HG03571 (cell line): ENCODE measurements around the gene ZNF662.
"Not testable (repeated sequence)": the region's sequence is repeated elsewhere in the genome, so short reads cannot be mapped to it uniquely, and the experiment has no call there.

Experiments used
- ATAC-seq: cut with Tn5 transposase; IDR thresholded peaks from one replicate; pipeline ENCODE4 v1.9.1; 2021; ENCODE audit not compliant: unreplicated experiment

ZNF662 gene

DNA sequence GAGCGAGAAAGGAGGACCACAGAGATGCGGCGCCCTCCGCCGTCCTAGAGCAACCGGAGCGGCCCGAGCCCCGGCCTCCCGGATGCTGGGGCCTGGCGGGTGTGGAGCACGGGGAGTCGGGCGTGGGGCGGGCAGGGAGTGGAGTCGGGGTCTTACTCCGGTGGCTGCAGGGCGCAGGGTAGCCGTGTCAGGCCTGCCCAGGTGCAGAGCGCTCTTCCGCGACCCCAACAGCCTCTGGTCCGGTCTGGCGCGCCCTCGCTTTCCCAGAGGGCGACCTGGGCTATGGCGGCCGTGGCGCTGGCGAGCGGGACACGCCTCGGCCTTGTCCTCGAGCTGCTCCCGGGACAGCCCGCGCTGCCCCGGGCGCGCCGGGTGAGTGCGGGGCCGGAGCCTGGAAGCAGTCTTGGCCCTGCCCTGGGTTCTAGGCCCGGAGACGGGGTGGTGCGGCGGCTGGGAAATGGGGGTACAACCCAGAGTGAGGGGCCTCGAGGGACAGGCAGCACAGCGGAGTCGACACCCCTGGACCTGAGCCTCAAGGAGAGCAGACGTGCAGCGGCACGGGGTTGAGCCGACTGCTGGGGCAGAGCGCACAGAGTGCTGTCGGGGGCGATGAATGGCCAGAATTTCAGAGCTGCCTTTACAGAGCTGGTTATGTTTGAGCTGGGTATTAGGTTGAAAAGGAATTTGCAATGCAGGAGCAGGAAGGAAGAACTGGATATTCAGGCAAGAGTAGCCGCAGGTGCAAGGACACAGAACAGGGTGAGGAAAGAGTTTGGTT, at the start of gene ZNF662:
ZNF662 (plus strand) TSS at position 73 of the 778 bp plus-strand sequence. CDS start 1,973 bp downstream, outside the sequence.
- no peak for ATAC-seq

DNA sequence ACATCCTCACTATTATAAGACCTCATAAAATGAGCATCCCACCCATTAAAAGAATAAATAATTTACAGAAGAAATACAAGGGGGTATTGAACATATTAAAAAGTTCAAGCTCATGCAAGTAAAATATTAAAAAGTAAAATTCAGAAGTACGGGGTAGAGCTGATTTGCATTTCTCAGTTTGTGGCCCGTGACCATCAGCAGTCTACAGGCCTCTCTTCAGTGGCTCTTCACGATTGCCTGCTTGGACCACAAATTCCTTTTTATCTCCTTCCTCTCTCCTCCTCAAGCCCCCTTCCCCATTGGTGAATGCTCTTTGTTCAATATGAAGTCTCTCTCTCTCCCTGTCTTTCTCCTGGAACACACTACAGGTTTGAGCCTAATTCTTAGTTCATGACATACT, 49.4 kb upstream of the ZNF662 start:
- ATAC-seq, result no peak

DNA sequence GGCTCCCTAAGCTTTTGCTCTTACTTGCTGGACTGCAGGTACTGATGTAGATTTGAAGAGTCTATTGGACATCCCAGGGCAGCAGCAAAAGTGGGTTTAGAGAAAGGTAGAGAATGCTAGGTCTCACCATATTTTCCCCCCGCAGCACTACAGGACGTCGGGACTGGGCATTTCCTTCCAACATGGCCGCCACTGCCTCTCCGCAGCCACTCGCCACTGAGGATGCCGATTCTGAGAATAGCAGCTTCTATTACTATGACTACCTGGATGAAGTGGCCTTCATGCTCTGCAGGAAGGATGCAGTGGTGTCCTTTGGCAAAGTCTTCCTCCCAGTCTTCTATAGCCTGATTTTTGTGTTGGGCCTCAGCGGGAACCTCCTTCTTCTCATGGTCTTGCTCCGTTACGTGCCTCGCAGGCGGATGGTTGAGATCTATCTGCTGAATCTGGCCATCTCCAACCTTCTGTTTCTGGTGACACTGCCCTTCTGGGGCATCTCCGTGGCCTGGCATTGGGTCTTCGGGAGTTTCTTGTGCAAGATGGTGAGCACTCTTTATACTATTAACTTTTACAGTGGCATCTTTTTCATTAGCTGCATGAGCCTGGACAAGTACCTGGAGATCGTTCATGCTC, 41.5 kb upstream of the ZNF662 start:
- ATAC-seq, result no peak

DNA sequence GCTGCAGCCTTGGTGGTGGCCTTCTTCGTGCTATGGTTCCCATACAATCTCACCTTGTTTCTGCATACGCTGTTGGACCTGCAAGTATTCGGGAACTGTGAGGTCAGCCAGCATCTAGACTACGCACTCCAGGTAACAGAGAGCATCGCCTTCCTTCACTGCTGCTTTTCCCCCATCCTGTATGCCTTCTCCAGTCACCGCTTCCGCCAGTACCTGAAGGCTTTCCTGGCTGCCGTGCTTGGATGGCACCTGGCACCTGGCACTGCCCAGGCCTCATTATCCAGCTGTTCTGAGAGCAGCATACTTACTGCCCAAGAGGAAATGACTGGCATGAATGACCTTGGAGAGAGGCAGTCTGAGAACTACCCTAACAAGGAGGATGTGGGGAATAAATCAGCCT, 40.7 kb upstream of the ZNF662 start:
- ATAC-seq, result no peak

DNA sequence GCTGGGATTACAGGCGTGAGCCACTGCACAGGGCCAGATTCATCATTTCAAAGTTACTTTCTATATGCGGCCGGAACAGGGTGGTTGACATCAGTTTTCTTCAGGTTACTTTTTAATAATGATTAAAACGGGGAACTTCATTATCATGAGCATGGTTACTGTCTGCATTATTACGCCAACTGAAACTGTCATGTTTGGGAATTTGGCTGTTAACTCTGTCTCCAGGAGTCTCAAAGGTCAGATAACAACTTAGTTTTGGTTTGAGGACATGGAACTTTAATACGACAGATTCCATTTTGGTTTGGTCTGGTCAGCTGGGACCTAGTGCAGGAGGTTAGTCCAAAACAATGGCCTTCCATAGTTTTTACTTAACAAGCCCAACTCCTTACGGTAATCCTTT, 38.8 kb upstream of the ZNF662 start:
- no peak for ATAC-seq

DNA sequence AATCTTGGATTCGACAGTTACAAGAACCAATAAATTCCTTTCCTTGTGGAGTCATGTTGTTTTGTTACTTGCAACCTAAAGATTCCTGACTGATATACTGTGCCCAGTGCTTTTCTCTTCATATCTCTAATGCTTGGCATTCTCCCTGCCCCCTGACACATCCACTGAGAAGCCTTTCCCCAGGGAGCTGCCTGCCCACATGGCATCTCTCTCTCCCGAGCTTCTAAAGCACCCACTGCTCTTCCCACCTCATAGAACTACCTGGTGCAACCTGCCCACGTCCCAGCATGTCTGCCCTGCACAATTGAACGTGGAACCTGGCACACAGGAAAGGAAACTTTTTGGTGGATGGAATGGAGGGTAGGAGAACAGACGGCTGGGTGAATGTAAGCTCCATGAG, 37.1 kb upstream of the ZNF662 start:
- ATAC-seq, result no peak

DNA sequence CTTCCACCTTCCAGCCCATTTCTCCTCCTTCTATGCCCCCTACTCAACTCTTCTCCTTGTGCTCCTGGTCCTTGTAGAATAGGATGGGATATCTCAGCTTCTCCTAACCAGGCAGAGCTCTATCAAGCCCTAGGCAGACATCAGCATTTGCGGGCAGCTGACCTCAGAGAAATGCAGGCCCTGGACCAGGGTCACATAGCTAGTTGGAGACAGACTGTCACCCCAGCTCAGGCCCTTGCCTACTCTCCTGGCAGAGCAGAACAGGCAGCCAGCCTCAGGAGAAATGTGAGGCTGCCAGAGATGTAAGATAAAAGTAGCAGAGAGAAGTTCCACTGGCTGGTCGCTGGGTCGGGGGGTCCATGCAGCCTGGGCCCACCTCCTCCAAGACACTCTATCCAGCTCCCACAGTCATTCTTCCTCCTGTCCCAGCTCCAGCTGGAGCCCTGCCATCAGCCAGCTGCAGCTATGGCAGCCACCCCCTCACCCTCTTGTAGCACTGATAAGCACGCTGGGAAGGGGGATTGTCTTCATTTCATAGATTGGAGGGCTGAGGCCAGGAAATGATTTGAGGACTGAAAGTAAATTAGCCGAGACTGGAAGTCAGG, 34.2 kb upstream of the ZNF662 start:
- ATAC-seq, result no peak

DNA sequence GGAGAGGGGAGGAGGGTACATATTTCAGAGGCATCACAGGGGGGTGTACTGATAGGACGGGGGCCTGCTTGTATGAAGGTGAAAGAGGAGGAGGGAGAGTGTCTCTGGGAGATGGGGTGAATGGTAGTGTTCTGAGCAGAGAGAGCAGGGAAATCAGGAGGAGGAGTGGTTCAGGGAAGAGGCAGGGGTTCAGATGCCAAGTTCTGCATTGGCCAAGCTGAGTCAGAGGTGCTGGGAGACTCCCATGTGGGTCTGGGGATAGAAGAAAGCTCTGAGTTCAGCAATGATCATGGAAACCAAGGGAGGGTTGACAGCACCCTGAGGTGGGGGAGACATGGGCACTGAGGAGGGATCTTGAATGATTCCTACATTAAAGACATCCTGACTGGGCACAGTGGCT, 33.2 kb upstream of the ZNF662 start:
- no peak for ATAC-seq

DNA sequence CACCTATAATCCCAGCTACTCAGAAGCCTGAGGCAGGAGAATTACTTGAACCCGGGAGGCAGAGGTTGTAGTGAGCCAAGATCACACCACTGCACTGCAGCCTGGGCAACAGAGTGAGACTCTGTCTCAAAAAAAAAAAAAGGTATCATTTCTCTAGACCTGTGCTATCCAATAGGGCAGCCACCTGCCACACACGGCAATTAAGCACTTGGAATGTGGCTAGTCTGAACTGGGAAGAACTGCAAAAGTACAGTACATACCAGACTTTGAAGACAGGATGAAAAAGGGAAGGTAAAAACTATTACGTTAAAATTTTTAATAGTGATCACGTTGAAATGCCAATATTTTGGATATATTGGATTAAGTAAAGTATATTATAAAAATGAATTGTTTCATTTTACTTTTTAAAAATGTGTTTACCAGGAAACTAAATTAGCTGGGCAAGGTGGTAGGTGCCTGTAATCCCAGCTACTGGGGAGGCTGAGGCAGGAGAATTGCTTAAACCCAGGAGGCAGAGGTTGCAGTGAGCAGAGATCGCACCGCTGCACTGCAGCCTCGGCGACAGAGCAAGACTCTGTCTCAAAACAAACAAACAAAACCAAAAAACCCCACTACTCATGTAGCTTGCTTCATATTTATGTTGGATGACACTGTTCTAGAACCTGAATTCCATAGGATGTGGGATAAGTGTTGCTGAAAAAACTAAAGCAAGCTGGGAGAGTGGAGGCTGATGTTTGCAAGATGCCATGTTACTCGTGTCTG, 32.5 kb upstream of the ZNF662 start:
- no peak for ATAC-seq

DNA sequence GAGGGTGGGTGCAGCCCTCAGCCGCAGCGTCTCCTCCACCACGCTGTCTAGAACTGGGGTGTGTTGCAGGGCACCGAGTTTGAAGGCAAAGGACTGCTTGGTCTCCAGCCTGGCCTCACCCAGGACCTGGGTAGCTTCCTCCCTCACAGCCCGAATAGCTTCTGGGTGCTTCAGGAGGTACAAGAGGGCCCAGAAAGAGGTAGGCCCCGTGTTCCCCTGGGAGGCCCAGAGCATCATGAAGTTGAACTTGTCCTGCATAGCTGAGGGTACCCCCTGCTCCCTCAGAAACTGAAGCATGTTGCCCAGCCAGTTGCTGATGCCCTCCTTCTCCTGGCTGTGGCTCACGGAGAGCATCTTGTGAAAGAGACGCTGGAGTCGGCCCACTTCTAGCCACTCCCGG, 31.2 kb upstream of the ZNF662 start:
- ATAC-seq, result no peak

DNA sequence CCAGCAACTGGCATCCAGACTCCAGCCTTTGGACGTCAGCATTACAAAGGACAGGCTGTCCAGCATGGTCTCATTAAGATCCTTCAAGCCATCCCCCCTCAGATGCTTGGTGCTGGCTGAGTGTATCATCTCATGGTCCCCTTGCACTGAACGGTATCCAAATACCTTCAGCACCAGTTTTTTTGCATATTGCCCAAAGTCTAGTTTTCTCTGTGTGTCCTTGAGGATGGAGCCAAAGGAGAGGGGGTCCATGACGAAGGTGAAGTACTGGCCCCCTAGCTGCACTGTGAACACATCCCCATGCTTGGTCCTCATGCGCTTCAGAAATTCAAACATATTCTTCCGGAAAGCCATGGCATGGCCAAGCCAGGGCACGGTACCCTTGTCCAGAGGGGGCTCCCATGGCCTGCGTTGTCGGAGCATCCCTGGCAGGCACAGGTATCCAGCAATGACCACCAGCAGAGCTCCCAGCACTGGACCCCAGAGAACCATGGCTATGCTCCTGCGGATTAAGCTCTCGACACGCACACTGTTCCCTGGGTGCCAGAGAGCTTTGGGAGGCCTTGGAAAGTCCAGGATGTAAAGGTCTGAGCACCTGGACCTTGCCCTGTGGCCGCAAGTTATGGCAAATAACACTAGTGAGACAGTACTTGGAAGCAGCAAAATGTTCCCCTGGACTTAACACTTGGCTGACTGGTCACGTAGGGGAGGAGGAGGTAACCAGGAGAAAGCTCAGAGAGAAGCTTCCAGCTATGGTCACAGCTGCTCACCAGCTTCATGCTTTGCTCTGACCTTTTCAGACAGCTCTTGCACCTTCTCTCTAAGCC, 30.4 kb upstream of the ZNF662 start, which contains the start of gene CYP8B1:
CYP8B1 (minus strand) TSS at position 555 of the 827 bp plus-strand sequence; CDS start at position 492, 63 bp downstream.
- no peak for ATAC-seq

DNA sequence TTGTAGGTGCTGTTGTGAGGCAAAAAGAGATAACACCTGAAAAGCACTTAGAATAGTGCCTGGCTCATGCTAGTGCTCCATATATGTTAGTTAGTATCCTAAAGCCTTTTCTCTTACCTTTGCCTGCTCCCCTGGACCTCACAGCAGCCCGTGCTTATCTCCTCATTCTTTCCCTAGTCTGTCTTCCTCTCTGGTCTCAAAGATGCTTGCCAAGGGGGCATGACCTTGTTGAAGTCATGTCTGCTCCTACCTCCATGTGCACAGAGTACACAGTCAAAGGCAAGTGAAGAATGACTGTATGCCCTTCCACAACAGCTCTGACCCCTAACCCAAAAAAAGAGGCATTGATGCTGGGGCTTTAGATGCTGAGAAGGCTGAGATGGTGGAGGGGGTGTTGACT, 29.5 kb upstream of the ZNF662 start:
- no peak for ATAC-seq

DNA sequence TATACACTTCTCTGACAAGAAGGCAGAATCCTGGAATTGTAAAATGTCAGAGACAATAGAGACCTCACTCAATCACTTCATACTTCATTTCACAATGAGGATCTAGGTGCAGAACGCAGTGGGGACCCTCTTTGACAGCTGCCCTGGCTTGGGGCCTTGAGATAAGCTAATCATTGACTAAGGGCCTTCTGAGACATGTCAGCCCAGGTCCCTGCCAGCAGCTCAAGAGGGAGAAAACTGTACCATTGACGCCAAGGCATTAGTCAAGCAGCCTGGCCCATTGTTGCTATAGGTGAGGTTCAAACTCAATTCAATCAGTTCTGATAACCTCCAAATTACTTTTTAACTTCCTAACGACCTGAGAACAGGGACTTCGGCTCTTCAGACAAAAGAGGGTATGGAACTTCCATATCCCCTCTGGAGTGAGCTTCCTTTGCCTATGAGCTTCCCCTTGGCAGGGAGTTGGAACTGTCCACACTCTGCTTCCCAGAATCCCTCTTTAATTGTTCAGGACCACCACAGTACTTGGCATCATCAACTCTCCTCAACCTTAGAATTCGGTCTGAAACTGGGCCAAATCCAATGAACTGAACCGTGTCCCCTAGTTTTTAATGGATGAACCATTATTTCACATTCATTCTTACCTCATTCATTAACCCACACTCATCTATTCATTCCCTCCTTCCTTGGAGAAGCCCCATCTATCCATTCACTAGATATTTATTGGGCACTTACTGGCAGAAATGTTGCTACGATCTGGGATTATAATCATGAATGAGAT, 28.8 kb upstream of the ZNF662 start:
- no peak for ATAC-seq

DNA sequence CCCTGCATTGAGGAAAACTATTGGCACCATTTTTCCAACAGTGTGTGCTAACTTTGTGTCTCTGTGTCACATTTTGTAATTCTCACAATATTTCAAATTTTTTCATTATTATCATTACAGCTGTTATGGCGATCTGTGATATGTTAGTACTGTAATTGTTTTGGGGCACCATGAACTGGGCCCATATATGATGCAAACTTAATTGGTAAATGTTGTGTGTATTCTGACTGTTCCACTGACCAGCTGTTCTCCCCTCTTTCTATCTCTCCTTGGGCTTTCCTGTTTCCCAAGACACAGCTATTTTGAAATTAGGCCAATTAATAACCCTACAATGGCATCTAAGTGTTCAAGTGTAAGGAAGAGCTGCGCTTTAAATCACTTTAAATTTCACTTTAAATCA, 28.1 kb upstream of the ZNF662 start:
- no peak for ATAC-seq

DNA sequence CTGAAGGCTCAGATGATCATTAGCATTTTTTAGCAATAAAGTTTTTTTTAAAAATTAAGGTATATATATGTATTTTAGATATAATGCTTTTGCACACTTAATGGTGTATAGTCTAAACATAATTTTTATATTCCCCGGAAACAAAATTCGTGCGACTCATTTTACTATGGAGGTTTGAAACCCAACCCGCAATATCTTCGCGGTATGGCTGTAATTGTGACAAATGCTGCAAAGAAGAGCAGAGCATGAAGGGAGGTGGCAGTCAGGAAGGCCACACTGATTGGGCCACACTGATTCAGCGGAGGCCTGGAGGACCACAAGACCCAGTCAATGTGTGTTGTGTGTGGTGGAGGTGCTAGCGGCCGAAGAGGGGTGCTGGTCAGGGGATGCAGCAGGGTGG, 25.8 kb upstream of the ZNF662 start:
- ATAC-seq, result no peak

DNA sequence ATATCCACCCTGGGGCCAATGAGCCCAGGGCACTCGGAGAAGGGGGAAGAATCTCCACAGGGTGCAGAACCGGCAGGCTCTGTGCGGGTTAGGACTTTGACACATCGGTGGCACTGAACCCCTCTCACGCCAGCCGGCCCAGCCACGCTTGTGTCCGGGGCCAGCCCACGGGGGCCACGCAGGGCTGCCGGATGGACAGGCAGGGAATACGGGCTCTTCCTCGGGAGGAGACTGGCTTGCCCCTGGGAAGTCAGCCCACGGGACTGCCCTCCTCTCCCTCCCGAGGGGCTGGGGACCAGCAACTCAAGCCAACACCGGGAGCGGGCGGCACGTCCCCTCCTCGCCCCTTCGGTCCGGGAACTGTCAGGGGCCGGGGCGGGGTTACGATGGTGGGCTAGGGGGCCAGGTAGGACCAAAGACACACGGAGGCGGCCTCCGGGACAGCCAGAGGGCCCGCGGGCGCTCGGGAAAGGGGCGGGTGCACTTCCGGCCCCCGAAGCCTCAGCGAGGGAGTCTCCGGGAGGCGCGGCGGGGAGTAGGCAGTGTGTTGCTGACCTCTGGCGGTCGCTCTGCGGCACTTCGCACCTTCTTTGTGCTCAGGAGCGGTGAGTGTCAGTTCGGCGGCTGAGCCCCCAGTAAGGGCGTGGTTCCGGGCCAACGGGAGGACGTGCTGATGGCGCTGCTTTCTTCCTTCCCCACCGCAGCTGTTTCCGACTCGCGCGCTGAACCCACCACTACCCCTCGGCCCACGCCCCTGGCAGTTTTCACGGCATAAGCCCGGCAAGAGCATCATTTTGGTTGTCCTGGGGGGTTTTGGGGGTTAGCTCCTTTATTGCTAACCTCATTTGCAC, 25.1 kb upstream of the ZNF662 start:
- peak; percentile 97 for ATAC-seq

DNA sequence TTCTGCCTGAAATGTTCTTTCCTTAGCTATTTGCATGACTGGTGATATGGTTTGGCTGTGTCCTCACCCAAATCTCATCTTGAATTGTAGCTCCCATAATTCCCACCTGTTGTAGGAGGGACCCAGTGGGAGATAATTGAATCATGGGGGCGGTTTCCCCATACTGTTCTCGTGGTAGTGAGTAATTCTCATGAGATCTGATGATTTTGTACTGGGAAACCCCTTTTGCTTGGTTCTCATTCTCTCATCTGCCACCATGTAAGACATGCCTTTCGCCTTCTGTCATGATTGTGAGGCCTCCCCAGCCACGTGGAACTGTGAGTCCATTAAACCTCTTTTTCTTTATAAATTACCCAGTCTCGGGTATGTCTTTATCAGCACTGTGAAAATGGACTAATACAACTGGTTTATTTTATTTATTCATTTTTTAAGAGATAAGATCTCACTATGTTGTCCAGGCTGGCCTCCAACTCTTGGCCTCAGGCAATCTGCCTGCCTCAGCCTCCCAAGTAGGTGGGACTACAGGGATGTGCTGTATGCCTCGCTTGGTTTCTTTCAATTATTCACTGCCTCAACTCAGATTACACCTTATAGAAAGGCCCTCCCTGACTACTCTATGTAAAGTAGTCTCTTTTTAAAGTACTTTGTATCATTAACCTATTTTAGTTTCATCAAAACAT, 22.6 kb upstream of the ZNF662 start:
- ATAC-seq, result not testable (repeated sequence)

DNA sequence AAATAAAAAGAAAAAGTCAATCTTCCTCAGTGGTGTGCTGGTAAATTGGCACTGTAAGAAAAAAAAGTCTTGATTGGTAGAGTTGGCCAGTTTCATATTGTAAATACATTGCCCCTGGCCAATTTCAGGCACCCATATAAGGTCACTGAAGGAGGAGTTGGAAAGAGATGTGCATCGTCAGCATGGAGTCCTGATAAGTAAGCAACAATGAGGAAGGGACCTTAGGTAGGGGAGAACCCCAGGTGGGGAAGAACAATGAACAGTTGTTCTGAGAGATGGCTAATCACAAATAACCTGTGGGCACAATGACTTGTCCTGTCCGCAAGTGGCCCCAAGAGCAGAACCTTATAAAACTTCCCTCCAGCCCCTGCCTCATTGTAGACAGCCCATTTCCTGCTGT, 21.6 kb upstream of the ZNF662 start:
- ATAC-seq, result no peak
